Endodermal cell (in vitro differentiated cells): ENCODE results near the gene CPT2. TPM values are rescaled to one million over a fixed set of nuclear protein-coding genes. Genes with fewer than 3 reads are reported as not detected.

ENCODE experiments used
- DNase-seq: peaks from one replicate; pipeline ENCODE4 v3.0.0-alpha.2; 2017
- H3K27ac ChIP-seq: 2 replicates; pipeline ENCODE4 v1.5.1; 2013; ENCODE audit warnings: mild to moderate bottlenecking, low read depth, low read length, moderate library complexity
- H3K27me3 ChIP-seq: 2 replicates; pipeline ENCODE4 v1.6.1; 2013; ENCODE audit warnings: mild to moderate bottlenecking, low read length, moderate library complexity; ENCODE audit not compliant: insufficient read depth, control insufficient read depth, poor library complexity, severe bottlenecking
- H3K36me3 ChIP-seq: 2 replicates; pipeline ENCODE4 v1.7.0; 2013; ENCODE audit warnings: mild to moderate bottlenecking, low read length, moderate library complexity; ENCODE audit not compliant: control insufficient read depth, insufficient read depth
- H3K4me1 ChIP-seq: one replicate; pipeline ENCODE4 v1.7.0; 2013; ENCODE audit warnings: low read length; ENCODE audit not compliant: control insufficient read depth, insufficient read depth
- H3K4me3 ChIP-seq: 2 replicates; pipeline ENCODE4 v1.5.1; 2013; ENCODE audit warnings: mild to moderate bottlenecking, low read length, moderate library complexity
- H3K9ac ChIP-seq: 2 replicates; pipeline ENCODE4 v1.6.1; 2013; ENCODE audit warnings: mild to moderate bottlenecking, low read length, moderate library complexity; ENCODE audit not compliant: poor library complexity, severe bottlenecking; ENCODE audit errors: extremely low read depth
- H3K9me3 ChIP-seq: 2 replicates; pipeline ENCODE4 v1.6.1; 2013; ENCODE audit warnings: mild to moderate bottlenecking, low read length, moderate library complexity; ENCODE audit not compliant: control insufficient read depth
- H3K27ac Mint-ChIP-seq: 2 replicates; pipeline ENCODE4 v1.8.0; 2020; ENCODE audit warnings: mixed read lengths
- H3K27me3 Mint-ChIP-seq: 2 replicates; pipeline ENCODE4 v1.8.0; 2021; ENCODE audit warnings: mild to moderate bottlenecking, mixed read lengths; ENCODE audit not compliant: insufficient read depth
- H3K36me3 Mint-ChIP-seq: 2 replicates; pipeline ENCODE4 v1.8.0; 2020; ENCODE audit warnings: low read depth, mixed read lengths
- H3K4me1 Mint-ChIP-seq: 2 replicates; pipeline ENCODE4 v1.8.0; 2020; ENCODE audit warnings: mixed read lengths
- H3K4me3 Mint-ChIP-seq: 2 replicates; pipeline ENCODE4 v1.8.0; 2020; ENCODE audit warnings: mild to moderate bottlenecking, moderate library complexity, mixed read lengths
- H3K9me3 Mint-ChIP-seq: 2 replicates; pipeline ENCODE4 v1.8.0; 2020; ENCODE audit warnings: mild to moderate bottlenecking, mixed read lengths
- WGBS, 2 experiments: methylation state at CpG; one replicate each; pipeline versions ENCODE4 v1.1.5 to v1.1.7; 2013; ENCODE audit warnings: missing lambda C conversion rate in 2 of 2, mixed read lengths in 1 of 2; ENCODE audit not compliant: insufficient coverage in 1 of 2, insufficient read length in 1 of 2; 5-methylcytosine and 5-hydroxymethylcytosine counted together
- total RNA-seq, 2 donors: library from RNA; stranded (reverse); fragmentation: NEBNext Ultra II Directional in 1 of 2; extraction: Animal tissue kit (Norgen Biotek cat#: 25700) in 1 of 2; gene quantifications; 2 replicates in 1 of 2; 3 replicates in 1 of 2; pipeline ENCODE4 v1.2.1, GENCODE V29; 2021
- TF ChIP-seq, protein P1 (sequence below): fragments of 200-600 bp; sonication (generic); conservative IDR thresholded peaks from 2 replicates; pipeline ENCODE4 v1.5.0; 2021; ENCODE audit warnings: antibody characterized with exemption, mild to moderate bottlenecking

Gene CPT2
- total RNA-seq, 2 donors from 2014 or later = 28.7 to 31.3 TPM

DNA sequence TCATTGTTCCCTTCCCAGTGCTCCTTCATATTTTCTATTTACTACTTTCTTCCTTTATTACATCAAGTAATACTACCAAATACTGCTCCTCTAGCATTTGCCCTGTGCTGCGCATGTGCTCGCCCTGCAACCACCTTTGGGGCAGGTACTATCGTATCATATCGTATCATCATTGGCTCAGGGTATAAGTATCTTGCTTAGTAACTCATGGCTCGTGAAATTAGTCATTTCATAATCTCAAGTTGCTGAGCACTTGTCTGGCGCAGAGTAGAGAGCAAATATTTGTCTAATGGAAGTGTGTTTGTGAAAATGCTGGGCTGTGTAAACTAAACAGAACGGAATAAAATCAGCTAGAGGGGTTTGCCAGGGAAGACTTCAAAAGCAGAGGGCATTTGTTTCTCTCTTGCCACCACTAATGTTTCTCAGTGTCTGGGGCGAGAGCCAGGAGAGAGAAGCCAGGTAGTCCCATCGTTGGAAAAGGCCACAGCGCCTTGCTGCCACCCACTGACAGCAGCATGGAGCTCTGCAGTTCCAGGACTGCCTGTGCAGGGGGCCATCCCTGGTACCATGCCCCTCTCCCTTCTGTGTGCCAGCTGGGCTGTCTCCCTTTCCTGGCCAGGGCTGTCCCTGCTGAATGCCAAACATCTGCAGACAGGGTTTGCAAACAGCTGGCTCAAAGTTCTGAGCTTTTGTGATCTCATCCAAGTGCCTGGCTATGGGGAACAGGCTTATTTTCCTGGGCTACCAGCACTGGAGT is 20.0 kb upstream of the CPT2 start:
- Mint-ChIP-seq H3K27me3 (peaks cover 32% of the 10 kb centered on the region), H3K4me1 (peaks cover 34% of the 10 kb centered on the region), H3K9me3 (no peaks in the 10 kb centered on the region), H3K4me3 (no peak overlapping the region), H3K27ac (no peak overlapping the region), H3K36me3 (no peaks in the 10 kb centered on the region)
- Histone ChIP-seq H3K4me1 (peaks cover 9% of the 10 kb centered on the region), H3K9me3 (no peaks in the 10 kb centered on the region), H3K27me3 (peaks cover 8% of the 10 kb centered on the region), H3K9ac (no peak overlapping the region), H3K36me3 (no peaks in the 10 kb centered on the region), H3K27ac (no peak overlapping the region), H3K4me3 (no peak overlapping the region)
- TF ChIP-seq, protein P1, sequence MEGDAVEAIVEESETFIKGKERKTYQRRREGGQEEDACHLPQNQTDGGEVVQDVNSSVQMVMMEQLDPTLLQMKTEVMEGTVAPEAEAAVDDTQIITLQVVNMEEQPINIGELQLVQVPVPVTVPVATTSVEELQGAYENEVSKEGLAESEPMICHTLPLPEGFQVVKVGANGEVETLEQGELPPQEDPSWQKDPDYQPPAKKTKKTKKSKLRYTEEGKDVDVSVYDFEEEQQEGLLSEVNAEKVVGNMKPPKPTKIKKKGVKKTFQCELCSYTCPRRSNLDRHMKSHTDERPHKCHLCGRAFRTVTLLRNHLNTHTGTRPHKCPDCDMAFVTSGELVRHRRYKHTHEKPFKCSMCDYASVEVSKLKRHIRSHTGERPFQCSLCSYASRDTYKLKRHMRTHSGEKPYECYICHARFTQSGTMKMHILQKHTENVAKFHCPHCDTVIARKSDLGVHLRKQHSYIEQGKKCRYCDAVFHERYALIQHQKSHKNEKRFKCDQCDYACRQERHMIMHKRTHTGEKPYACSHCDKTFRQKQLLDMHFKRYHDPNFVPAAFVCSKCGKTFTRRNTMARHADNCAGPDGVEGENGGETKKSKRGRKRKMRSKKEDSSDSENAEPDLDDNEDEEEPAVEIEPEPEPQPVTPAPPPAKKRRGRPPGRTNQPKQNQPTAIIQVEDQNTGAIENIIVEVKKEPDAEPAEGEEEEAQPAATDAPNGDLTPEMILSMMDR = peak; percentile 30
- DNase-seq = no peak
- 89% methylated on average over 8 to 10 of the region's 10 CpGs for WGBS, 2 experiments

GRCh38 chr1:53180226-53180625 is 16.4 kb upstream of the CPT2 start:
- 91 to 100% methylated on average over 1 to 2 of the region's 2 CpGs for WGBS, 2 experiments
- Mint-ChIP-seq H3K36me3 (no peaks in the 10 kb centered on the region), H3K4me1 (peaks cover 19% of the 10 kb centered on the region), H3K27me3 (peaks cover 26% of the 10 kb centered on the region), H3K27ac (no peak overlapping the region), H3K9me3 (no peaks in the 10 kb centered on the region), H3K4me3 (no peak overlapping the region)
- Histone ChIP-seq H3K36me3 (no peaks in the 10 kb centered on the region), H3K9me3 (no peaks in the 10 kb centered on the region), H3K27me3 (peaks cover 8% of the 10 kb centered on the region), H3K9ac (no peak overlapping the region), H3K4me1 (peaks cover 14% of the 10 kb centered on the region), H3K4me3 (no peak overlapping the region), H3K27ac (no peak overlapping the region)
- DNase-seq = no peak
- TF ChIP-seq, protein P1 = no peak

DNA sequence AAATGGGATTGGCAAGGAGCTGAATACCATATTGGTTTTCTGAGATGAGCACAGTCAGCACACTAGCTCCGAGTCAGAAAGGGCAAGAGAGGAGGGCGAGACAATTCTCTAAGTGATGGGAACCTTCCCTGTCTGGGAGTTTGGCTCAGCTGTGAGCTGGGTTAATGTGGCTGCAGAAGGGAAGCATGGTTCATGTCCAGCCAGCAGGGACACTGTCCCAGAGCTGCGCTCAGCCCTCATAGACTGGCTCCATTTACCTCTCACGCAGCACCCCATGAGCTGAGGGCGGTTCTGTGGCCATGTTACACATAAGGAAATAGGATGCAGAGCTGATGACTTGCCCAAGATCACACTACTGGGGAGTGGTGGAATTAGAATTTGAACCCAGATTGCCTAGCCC is 15.7 kb upstream of the CPT2 start:
- H3K27ac ChIP-seq = no peak overlapping the region
- H3K9ac ChIP-seq = no peak overlapping the region
- H3K4me1 Mint-ChIP-seq = peaks cover 12% of the 10 kb centered on the region
- peaks cover 14% of the 10 kb centered on the region for H3K4me1 ChIP-seq
- no peak overlapping the region for H3K27ac Mint-ChIP-seq
- peaks cover 8% of the 10 kb centered on the region for H3K27me3 ChIP-seq
- H3K4me3 Mint-ChIP-seq = no peak overlapping the region
- no peak for DNase-seq
- no peaks in the 10 kb centered on the region for H3K36me3 Mint-ChIP-seq
- H3K9me3 ChIP-seq = no peaks in the 10 kb centered on the region
- H3K36me3 ChIP-seq = no peaks in the 10 kb centered on the region
- peaks cover 18% of the 10 kb centered on the region for H3K27me3 Mint-ChIP-seq
- TF ChIP-seq, protein P1 = no peak
- 96% methylated on average over 5 of the region's 5 CpGs; no CpG with 5 or more reads in 1 of the 2 experiments for WGBS, 2 experiments
- no peaks in the 10 kb centered on the region for H3K9me3 Mint-ChIP-seq
- H3K4me3 ChIP-seq = no peak overlapping the region
